HCT116 (cell line): ENCODE measurements around the gene ICA1. TPM values are rescaled to one million over a fixed set of nuclear protein-coding genes. Genes with fewer than 3 reads are reported as not detected.

Experiments
- ATAC-seq: fragments of 200-7000 bp; cut with Tn5 transposase; 2 replicates; pipeline ENCODE4 v1.9.1; 2020; ENCODE audit warnings: mild to moderate bottlenecking, moderate library complexity
- BruUV-seq: library from RNA; stranded (reverse); fragments of 400-500 nt; replicated peaks from 2 replicates; lab custom pipeline; 2021; lab: Mats Ljungman, UMichigan
- CTCF ChIA-PET: fragments of 300-600 bp; sonication (Branson Sonifier 250); formaldehyde crosslinking; loops from one replicate; lab custom pipeline; 2021; ENCODE audit warnings: antibody characterized with exemption; lab: Charles Lee
- POLR2A ChIA-PET: fragments of 300-600, 350-600 bp; sonication (Branson Sonifier 250); formaldehyde crosslinking; loops from one replicate; lab custom pipeline; 2021; ENCODE audit warnings: antibody characterized with exemption; lab: Charles Lee
- RAD21 ChIA-PET, 2 experiments: fragments of 300-600 bp; sonication (Branson Sonifier 250); formaldehyde crosslinking; loops; one replicate each; lab custom pipeline; 2023; ENCODE audit warnings: low total read pairs in 2 of 2; ENCODE audit not compliant: uncharacterized antibody in 2 of 2, unreplicated experiment in 2 of 2, low non-redundant PET in 1 of 2; lab: Charles Lee
- DNase-seq: peaks from one replicate; pipeline ENCODE4 v3.0.0-alpha.2; 2010; ENCODE audit warnings: low read depth, low spot score
- H2AFZ ChIP-seq: fragments of 200-600 bp; shearing (Covaris generic), sonication (generic); 2 replicates; pipeline ENCODE4 v1.6.1; 2017; ENCODE audit warnings: low read depth, mixed run types, mixed read lengths, antibody characterized with exemption, low read length; ENCODE audit not compliant: poor library complexity, severe bottlenecking
- H3K27ac ChIP-seq: 2 replicates; pipeline ENCODE4 v1.5.1; 2012; ENCODE audit warnings: low read depth, low read length
- H3K27me3 ChIP-seq: fragments of 200-600 bp; sonication (generic); 2 replicates; pipeline ENCODE4 v1.6.1; 2016; ENCODE audit warnings: mixed run types, low read length, mixed read lengths; ENCODE audit not compliant: insufficient read depth
- H3K36me3 ChIP-seq, 2 experiments: fragments of 200-500 bp in 1 of 2; fragments of 200-600 bp in 1 of 2; sonication (Bioruptor generic) in 1 of 2; sonication (generic) in 1 of 2; 2 replicates each; pipeline versions ENCODE4 v1.5.1 to v1.6.1; 2014 to 2016; ENCODE audit warnings: low read length in 2 of 2, inconsistent platforms in 1 of 2, mixed read lengths in 1 of 2, mixed run types in 1 of 2; ENCODE audit not compliant: insufficient read depth in 2 of 2, control insufficient read depth in 1 of 2
- H3K4me1 ChIP-seq, 2 experiments: fragments of 200-600 bp in 1 of 2; sonication (generic) in 1 of 2; 2 replicates each; pipeline versions ENCODE4 v1.5.1 to v1.6.1; 2012 to 2017; ENCODE audit warnings: low read length in 2 of 2, inconsistent platforms in 1 of 2, mild to moderate bottlenecking in 1 of 2, mixed read lengths in 1 of 2, mixed run types in 1 of 2, moderate library complexity in 1 of 2; ENCODE audit not compliant: insufficient read depth in 2 of 2, control insufficient read depth in 1 of 2
- H3K4me2 ChIP-seq: fragments of 200-600 bp; sonication (generic); 2 replicates; pipeline ENCODE4 v1.6.1; 2017; ENCODE audit warnings: mixed run types, low read length, mixed read lengths
- H3K4me3 ChIP-seq, 2 experiments: fragments of 200-600 bp in 1 of 2; sonication (generic) in 1 of 2; replicated peaks in 1 of 2; 2 replicates each; pipeline ENCODE4 v1.5.1; 2011 to 2016; ENCODE audit warnings: low read length in 2 of 2, control low read depth in 1 of 2, low read depth in 1 of 2, mild to moderate bottlenecking in 1 of 2, mixed read lengths in 1 of 2, mixed run types in 1 of 2
- H3K79me2 ChIP-seq: fragments of 200-600 bp; sonication (generic); 2 replicates; pipeline ENCODE4 v1.6.1; 2017; ENCODE audit warnings: mild to moderate bottlenecking, mixed run types, low read length, moderate library complexity, mixed read lengths; ENCODE audit not compliant: insufficient read depth
- H3K9ac ChIP-seq: fragments of 200-600 bp; sonication (generic); 2 replicates; pipeline ENCODE4 v1.6.1; 2016; ENCODE audit warnings: low read length, mixed read lengths
- H3K9me2 ChIP-seq: fragments of 200-600 bp; sonication (generic), shearing (Covaris generic); 2 replicates; pipeline ENCODE4 v1.6.1; 2017; ENCODE audit warnings: mixed run types, mild to moderate bottlenecking, moderate library complexity; ENCODE audit not compliant: insufficient read depth
- H3K9me3 ChIP-seq, 2 experiments: fragments of 200-500 bp in 1 of 2; fragments of 200-600 bp in 1 of 2; sonication (Bioruptor generic) in 1 of 2; sonication (generic) in 1 of 2; 2 replicates each; pipeline ENCODE4 v1.6.1; 2014 to 2017; ENCODE audit warnings: low read length in 2 of 2, mixed read lengths in 2 of 2, inconsistent platforms in 1 of 2, low read depth in 1 of 2, mild to moderate bottlenecking in 1 of 2, mixed run types in 1 of 2, moderate library complexity in 1 of 2; ENCODE audit not compliant: control insufficient read depth in 1 of 2, insufficient read depth in 1 of 2
- H4K20me1 ChIP-seq: fragments of 200-600 bp; sonication (generic), shearing (Covaris generic); 2 replicates; pipeline ENCODE4 v1.6.1; 2017; ENCODE audit warnings: mixed run types, mild to moderate bottlenecking, moderate library complexity; ENCODE audit not compliant: insufficient read depth
- ATF3 ChIP-seq: IDR thresholded peaks from 2 replicates; pipeline ENCODE4 v1.6.1; 2012
- CBX3 ChIP-seq: IDR thresholded peaks from 2 replicates; pipeline ENCODE4 v1.6.1; 2012; ENCODE audit warnings: low read depth
- CEBPB ChIP-seq: IDR thresholded peaks from 2 replicates; pipeline ENCODE4 v1.6.1; 2012; ENCODE audit warnings: low read depth
- EGR1 ChIP-seq: IDR thresholded peaks from 2 replicates; pipeline ENCODE4 v1.6.1; 2012; ENCODE audit warnings: low read depth
- FOSL1 ChIP-seq: IDR thresholded peaks from 2 replicates; pipeline ENCODE4 v1.6.1; 2012; ENCODE audit warnings: low read depth
- JUND ChIP-seq: IDR thresholded peaks from 2 replicates; pipeline ENCODE4 v1.6.1; 2012
- MAX ChIP-seq: IDR thresholded peaks from 2 replicates; pipeline ENCODE4 v1.6.1; 2012
- POLR2A ChIP-seq: IDR thresholded peaks from 2 replicates; pipeline ENCODE4 v1.7.0; 2011; ENCODE audit warnings: borderline replicate concordance; ENCODE audit not compliant: insufficient read depth, insufficient read length; ENCODE audit errors: extremely low read depth
- RAD21 ChIP-seq: IDR thresholded peaks from 2 replicates; pipeline ENCODE4 v1.6.1; 2012; ENCODE audit warnings: low read depth, mild to moderate bottlenecking
- REST ChIP-seq: IDR thresholded peaks from 2 replicates; pipeline ENCODE4 v1.6.1; 2012; ENCODE audit warnings: low read depth
- SIN3A ChIP-seq: IDR thresholded peaks from 2 replicates; pipeline ENCODE4 v1.6.1; 2012; ENCODE audit warnings: low read depth
- SP1 ChIP-seq: IDR thresholded peaks from 2 replicates; pipeline ENCODE4 v1.6.1; 2012; ENCODE audit warnings: low read depth
- SRF ChIP-seq: IDR thresholded peaks from 2 replicates; pipeline ENCODE4 v1.6.1; 2012; ENCODE audit warnings: low read depth
- YY1 ChIP-seq: IDR thresholded peaks from 2 replicates; pipeline ENCODE4 v1.6.1; 2011; ENCODE audit warnings: low read length, low read depth, moderate library complexity, mild to moderate bottlenecking; ENCODE audit not compliant: insufficient replicate concordance; ENCODE audit errors: extremely low read depth
- ZBTB33 ChIP-seq: IDR thresholded peaks from 2 replicates; pipeline ENCODE4 v1.6.1; 2011; ENCODE audit warnings: mild to moderate bottlenecking, low read length, moderate library complexity; ENCODE audit not compliant: insufficient replicate concordance; ENCODE audit errors: extremely low read depth
- ZFX ChIP-seq: fragments of 450-650 bp; IDR thresholded peaks from 2 replicates; pipeline ENCODE4 v1.6.1; 2017
- intact Hi-C: fragments of 100-400 bp; cut with micrococcal nuclease; formaldehyde crosslinking; loops from 2 replicates; pipeline ENCODE4 v1.10.0; 2022
- total RNA-seq: library from RNA; stranded (reverse); gene quantifications from one replicate; pipeline ENCODE4 v1.2.1, GENCODE V29; 2021; ENCODE audit not compliant: unreplicated experiment
- TF ChIP-seq, protein P1 (sequence below), 3 experiments: fragments of 200-600 bp in 1 of 3; sonication (generic) in 1 of 3; IDR thresholded peaks in 2 of 3; conservative IDR thresholded peaks in 1 of 3; 2 replicates each; pipeline ENCODE4 v1.5.1; 2012 to 2017; ENCODE audit warnings: low read depth in 2 of 3, low read length in 2 of 3, antibody characterized with exemption in 1 of 3, borderline replicate concordance in 1 of 3, control low read depth in 1 of 3, mild to moderate bottlenecking in 1 of 3, mixed read lengths in 1 of 3, mixed run types in 1 of 3, moderate library complexity in 1 of 3; ENCODE audit not compliant: insufficient read depth in 1 of 3

The ICA1 gene
- total RNA-seq, 1 experiment from 2014 or later = 16.4 TPM

- TF ChIP-seq EGR1 (no peak), CEBPB (no peak), ZFX (no peak), FOSL1 (no peak), RAD21 (no peak), SP1 (no peak)
Observed at GRCh38 chr7:8310876-8311275, 48.9 kb upstream of the ICA1 start (continued).

DNA sequence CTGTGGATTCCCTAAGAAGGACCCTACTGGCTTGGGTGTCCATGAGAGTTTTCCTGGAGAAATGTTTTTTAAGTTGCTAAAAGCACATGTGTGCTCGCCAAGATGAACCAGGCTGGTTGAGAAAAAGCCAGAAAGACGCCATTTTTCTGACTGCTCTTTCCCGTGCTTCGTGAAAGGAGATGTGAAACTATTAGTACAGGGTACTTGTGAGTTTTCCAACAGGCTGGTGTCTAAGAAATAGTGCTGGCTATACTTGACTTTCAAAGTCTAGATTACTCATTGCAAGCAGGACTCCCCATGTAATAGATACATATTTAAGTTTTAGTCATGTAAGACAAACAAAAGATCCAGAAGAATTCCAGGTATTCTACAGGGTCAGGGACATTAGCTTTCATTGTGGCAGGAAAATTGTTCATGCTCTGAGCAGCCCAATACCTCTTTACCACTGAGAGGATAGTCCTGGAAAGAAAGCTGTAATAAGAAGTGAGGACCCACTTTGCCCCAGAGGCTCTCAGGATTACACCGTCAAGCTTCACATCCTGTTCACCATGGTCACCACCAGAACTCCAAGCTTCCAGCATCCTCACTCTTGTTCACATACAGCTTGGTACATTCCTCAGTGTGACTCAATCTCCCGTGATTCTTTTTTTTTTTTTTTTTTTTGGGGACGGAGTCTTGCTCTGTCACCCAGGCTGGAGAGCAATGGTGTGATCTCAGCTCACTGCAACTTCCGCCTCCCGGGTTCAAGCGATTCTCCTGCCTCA is 43.8 kb upstream of the ICA1 start:
- H3K9ac ChIP-seq = no peak overlapping the region
- H3K4me1 ChIP-seq = peaks cover 11 to 20% of the 10 kb centered on the region in 2 experiments
- H3K27ac ChIP-seq = no peak overlapping the region
- ATAC-seq (no peak), DNase-seq (no peak)
- no peaks in the 10 kb centered on the region for H3K9me2 ChIP-seq
- H4K20me1 ChIP-seq = no peaks in the 10 kb centered on the region
- H3K36me3 ChIP-seq = no peaks in the 10 kb centered on the region
- POLR2A ChIA-PET = no interaction called here
- no TSS peak for BruUV-seq
- H3K4me2 ChIP-seq = peak overlapping the region; percentile 90
- H3K9me3 ChIP-seq = no peaks in the 10 kb centered on the region
- no peak overlapping the region for H3K4me3 ChIP-seq
- TF ChIP-seq ZFX (no peak), SIN3A (no peak), SRF (no peak), CEBPB (no peak), MAX (no peak), SP1 (no peak), CBX3 (no peak), REST (no peak), YY1 (no peak), JUND (no peak), FOSL1 (no peak), RAD21 (no peak), ATF3 (no peak), ZBTB33 (no peak), POLR2A (no peak)
- TF ChIP-seq, protein P1, sequence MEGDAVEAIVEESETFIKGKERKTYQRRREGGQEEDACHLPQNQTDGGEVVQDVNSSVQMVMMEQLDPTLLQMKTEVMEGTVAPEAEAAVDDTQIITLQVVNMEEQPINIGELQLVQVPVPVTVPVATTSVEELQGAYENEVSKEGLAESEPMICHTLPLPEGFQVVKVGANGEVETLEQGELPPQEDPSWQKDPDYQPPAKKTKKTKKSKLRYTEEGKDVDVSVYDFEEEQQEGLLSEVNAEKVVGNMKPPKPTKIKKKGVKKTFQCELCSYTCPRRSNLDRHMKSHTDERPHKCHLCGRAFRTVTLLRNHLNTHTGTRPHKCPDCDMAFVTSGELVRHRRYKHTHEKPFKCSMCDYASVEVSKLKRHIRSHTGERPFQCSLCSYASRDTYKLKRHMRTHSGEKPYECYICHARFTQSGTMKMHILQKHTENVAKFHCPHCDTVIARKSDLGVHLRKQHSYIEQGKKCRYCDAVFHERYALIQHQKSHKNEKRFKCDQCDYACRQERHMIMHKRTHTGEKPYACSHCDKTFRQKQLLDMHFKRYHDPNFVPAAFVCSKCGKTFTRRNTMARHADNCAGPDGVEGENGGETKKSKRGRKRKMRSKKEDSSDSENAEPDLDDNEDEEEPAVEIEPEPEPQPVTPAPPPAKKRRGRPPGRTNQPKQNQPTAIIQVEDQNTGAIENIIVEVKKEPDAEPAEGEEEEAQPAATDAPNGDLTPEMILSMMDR (IDR thresholded peaks at IDR 0.05 in 2 of 3, conservative IDR thresholded peaks at IDR 0.05 in 1 of 3; ENCODE audit: borderline replicate concordance in 1 of 3, insufficient read depth in 1 of 3, low read depth in 2 of 3, low read length in 2 of 3) = no peak
- CTCF ChIA-PET = interaction anchor here (0.8 kb wide), 1 partner anchor 10 kb away, joined by 3 read pairs; no protein-coding TSS in a partner anchor
- H3K27me3 ChIP-seq = no peaks in the 10 kb centered on the region
- intact Hi-C loops = no loop called here
- RAD21 ChIA-PET = no interaction called here
- no peaks in the 10 kb centered on the region for H3K79me2 ChIP-seq
- H2AFZ ChIP-seq = no peak overlapping the region
